HG03565 (cell line): ENCODE results near the gene CPNE7.
"Not testable (repeated sequence)": the region's sequence is repeated elsewhere in the genome, so short reads cannot be mapped to it uniquely, and the experiment has no call there.

Experiments used
- ATAC-seq: cut with Tn5 transposase; IDR thresholded peaks from one replicate; pipeline ENCODE4 v1.9.1; 2021; ENCODE audit warnings: mild to moderate bottlenecking, moderate library complexity; ENCODE audit not compliant: unreplicated experiment

The CPNE7 gene

GRCh38 chr16:89621136-89621697, 45.7 kb downstream of the CPNE7 start:
- no peak for ATAC-seq

DNA sequence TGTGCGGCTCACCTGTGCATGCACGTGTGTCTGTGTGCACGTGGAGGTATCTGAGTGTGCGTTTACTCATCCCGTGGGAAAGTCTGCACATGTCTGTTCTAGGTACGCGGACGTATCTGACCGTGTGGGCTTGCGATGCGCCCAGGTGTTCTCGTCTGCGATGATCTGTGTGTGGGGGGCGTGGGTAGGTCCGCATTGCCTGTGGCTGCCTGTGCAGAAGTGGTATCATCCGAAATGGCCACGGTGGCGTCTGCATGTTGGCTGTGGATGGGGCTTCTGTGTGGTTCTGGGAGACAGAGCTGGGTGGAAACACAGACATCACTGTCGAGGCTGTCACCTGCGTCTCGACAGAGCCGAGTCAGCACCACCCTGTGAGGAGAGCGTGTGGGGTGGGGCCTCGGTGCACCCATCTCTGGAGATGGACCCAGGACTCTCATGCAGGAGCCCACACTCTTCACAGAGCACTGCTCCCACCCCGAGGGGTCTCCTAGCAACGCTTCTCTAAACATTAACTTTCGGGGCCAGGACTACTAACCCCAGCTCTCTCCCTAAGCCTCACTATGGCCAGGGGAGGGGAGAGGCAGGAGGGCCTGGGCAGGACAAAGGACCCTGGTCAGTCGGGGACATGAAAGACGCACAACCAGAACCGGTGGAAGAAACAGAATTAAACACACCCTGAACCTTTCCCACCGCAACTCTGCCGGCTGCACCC, 46.3 kb downstream of the CPNE7 start:
- no peak for ATAC-seq

- ATAC-seq: no peak
Measured at GRCh38 chr16:89623511-89624261, 48.1 kb downstream of the CPNE7 start.

DNA sequence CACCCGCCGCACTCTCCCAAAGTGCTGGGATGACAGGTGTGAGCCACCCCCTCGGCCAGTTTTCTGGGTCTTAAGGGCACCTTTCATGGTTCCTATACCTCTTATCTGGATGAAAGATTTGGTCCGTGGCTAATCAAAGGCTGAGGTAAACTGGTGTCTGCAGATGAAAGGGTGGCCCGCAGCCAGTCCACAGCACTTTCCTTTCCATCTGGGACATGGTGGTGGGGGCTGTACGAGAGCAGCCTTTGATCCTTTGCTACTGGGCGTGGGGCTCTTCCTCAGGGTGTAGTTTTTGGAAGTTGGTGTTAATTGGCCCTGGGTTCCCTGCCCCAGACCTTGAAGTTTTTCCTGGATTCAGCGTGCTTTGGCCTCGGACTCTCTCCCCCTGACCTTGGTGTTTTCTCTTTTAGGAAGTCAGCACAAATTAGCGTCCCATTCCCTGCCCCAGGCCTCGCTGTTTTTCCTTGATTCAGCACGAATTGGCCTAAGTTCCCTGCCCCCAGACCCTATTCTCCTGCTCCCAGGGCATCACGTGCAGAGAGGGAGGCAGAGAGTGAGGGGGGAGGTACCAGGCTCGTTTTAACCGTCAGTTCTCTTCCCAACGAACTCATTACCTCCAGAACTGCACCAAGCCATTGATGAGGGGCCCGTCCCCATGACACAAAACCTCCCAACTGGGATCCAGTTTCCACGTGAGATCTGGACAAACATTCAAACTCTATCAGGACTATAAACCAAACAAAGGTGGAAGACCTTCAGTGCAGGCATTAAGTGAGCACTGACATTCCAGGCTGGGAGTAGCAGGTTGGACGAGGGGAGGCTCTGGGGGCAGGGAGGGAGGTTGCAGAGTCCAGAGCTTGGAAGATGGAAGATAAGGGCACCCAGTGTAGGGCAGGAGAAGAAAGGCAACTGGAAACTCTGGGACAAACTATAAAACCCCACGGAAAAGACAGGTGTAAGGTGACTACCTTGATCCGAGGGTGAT, 49.5 kb downstream of the CPNE7 start:
- ATAC-seq: no peak

GRCh38 chr16:89629827-89630610, 54.5 kb downstream of the CPNE7 start:
- no peak for ATAC-seq

DNA sequence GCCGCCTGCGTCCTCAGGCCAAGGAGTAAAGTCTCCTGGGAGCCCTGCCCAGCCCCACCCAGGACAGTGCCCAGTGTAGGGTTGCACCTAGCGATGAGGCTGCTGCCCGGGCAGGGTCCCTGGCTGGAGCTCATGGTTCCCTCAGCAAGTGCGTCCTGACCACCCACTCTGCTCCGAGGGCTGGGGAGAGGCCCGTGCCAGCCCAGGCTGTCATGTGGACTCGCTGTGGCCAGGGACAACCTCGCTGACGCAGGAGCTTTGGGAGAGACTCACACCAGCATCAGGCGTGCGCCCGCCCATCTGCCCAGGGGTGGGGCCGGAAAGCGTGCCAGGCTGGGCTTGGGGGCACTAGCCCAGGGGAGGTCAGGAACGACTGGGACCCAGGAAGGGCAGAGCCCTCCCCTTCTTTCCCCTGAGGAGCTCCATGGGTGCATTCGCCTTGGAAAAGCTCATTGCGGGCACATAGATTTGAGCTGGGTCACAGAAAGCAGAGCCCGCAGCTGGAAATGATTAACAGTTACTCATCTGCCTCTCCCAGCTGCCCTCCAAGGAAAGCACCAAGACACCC, 57.6 kb downstream of the CPNE7 start:
- no peak for ATAC-seq

DNA sequence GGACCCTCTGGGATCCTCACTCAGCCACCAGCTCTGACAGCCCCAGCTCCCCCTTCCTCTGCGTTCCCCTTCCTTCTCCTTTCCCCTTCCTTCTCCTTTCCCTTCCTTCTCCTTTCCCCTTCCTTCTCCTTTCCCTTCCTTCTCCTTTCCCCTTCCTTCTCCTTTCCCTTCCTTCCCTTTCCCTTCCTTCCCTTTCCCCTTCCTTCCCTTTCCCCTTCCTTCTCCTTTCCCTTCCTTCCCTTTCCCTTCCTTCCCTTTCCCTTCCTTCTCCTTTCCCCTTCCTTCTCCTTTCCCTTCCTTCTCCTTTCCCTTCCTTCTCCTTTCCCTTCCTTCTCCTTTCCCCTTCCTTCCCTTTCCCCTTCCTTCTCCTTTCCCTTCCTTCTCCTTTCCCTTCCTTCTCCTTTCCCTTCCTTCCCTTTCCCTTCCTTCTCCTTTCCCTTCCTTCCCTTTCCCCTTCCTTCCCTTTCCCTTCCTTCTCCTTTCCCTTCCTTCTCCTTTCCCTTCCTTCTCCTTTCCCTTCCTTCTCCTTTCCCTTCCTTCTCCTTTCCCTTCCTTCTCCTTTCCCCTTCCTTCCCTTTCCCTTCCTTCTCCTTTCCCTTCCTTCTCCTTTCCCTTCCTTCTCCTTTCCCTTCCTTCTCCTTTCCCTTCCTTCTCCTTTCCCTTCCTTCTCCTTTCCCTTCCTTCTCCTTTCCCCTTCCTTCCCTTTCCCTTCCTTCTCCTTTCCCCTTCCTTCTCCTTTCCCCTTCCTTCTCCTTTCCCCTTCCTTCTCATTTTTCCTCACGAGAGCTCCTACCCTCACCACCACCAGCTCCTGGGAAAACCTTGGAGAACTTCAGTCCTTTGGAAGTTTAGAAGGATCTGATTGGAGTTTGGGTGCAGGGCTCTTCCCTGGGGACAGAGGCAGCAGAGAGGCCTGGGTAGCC, 59.2 kb downstream of the CPNE7 start:
- ATAC-seq: not testable (repeated sequence)

GRCh38 chr16:89636663-89637062, 61.1 kb downstream of the CPNE7 start:
- no peak for ATAC-seq

GRCh38 chr16:89637379-89637778, 61.8 kb downstream of the CPNE7 start:
- ATAC-seq: no peak

DNA sequence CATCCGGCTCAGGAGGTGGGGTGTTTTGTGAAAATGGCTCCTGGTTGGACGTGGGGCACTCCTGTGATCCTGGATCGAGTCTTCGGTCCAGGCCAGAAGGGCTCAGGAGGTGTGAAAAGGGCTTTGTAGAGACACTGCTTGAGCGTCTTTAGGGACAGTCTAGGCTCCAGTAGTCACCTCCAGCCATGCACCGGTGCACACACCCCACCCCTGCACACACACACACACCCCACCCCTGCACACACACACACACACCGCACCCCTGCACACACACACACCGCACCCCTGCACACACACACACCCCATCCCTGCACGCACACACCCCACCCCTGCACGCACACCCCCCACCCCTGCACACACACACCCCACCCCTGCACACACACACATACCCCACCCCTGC, 62.9 kb downstream of the CPNE7 start:
- ATAC-seq: no peak

GRCh38 chr16:89639385-89639784, 63.8 kb downstream of the CPNE7 start:
- no peak for ATAC-seq

DNA sequence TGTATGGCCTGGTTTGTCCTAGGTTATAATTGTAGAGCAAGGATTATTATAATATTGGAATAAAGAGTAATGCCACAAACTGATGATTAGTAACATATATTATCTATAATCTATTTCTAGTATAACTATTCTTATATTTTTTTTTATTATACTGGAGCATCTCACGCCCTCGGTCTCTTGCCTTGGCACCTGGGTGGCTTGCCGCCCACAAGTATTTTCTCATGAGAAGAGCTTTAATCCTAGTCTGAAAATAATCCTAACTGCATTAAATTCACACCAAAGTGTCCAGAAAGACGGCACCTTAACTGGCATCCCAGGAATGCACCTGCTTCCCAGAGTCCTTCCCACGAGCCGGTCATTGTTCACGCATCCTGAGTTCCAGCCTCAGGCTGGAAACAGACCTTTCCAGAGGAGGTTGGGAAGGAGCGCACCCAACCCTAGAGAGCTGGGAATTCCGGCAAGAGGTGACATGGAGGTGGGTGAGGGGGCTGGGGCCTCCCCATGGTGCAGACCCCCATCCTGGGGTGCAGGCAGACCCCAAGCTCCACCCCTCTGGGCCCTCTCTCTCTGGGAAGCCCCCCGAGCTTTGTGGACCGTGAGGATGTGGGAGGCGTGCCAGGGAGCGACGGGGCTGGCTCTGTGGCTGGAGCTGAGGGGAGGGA, 66.0 kb downstream of the CPNE7 start:
- ATAC-seq: no peak

GRCh38 chr16:89642574-89642973, 67.0 kb downstream of the CPNE7 start:
- ATAC-seq: no peak

GRCh38 chr16:89643769-89644300, 68.3 kb downstream of the CPNE7 start:
- no peak for ATAC-seq

DNA sequence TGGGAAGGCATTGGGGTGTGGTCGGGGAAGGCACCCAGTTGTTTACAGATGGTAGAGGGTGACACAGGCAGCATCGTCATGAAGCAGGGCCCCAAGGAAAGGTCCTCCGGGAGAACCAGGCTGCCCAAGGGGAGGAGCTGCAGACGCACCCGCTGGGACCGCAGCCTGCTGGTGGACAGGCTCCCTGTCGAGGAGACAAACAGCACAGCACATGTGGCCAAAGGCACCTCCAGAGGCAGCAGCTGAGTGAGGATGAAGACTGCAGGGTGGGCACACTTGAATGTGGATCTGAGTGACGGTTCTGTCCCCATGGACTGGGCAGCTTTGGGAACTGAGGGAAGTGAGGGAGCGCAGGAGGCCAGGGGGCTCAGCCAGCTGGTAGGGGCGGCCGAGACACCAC, 69.6 kb downstream of the CPNE7 start:
- ATAC-seq: no peak

GRCh38 chr16:89646270-89646669, 70.7 kb downstream of the CPNE7 start:
- no peak for ATAC-seq
